B cell (primary cell): ENCODE results near the gene KDM3B. TPM values are rescaled to one million over a fixed set of nuclear protein-coding genes. Genes with fewer than 3 reads are reported as not detected.

ENCODE experiments used
- ATAC-seq: fragments of 200-7000 bp; cut with Tn5 transposase; one replicate; pipeline ENCODE4 v1.10.0; 2021; ENCODE audit warnings: low read depth, mild to moderate bottlenecking, moderate number of reproducible peaks, moderate library complexity
- CTCF ChIA-PET: fragments of 350-600 bp; sonication (Branson Sonifier 250); formaldehyde crosslinking; loops from one replicate; lab custom pipeline; 2021; ENCODE audit warnings: antibody characterized with exemption, inconsistent platforms; lab: Charles Lee
- POLR2A ChIA-PET: fragments of 350-600 bp; sonication (Branson Sonifier 250); formaldehyde crosslinking; loops from one replicate; lab custom pipeline; 2021; ENCODE audit warnings: antibody characterized with exemption; lab: Charles Lee
- DNase-seq: peaks from one replicate; pipeline ENCODE4 v3.0.0; 2013
- H2AFZ ChIP-seq: 2 replicates; pipeline ENCODE4 v1.6.1; 2012; ENCODE audit warnings: mild to moderate bottlenecking, low read depth, low read length; ENCODE audit not compliant: insufficient read depth, poor library complexity, severe bottlenecking
- H3K27ac ChIP-seq, 2 donors: 1 replicate in 1 of 2; 2 replicates in 1 of 2; pipeline ENCODE4 v1.5.1; 2012 to 2013; ENCODE audit warnings: low read length in 2 of 2, mild to moderate bottlenecking in 2 of 2, moderate library complexity in 1 of 2
- H3K27me3 ChIP-seq, 4 experiments: fragments of 200-600 bp in 1 of 4; sonication (generic) in 1 of 4; replicated peaks in 1 of 4; 1 replicate in 2 of 4; 2 replicates in 2 of 4; pipeline versions ENCODE4 v1.6.1 to v1.7.0; 2013 to 2016; ENCODE audit warnings: low read length in 3 of 4, mild to moderate bottlenecking in 2 of 4, mixed read lengths in 1 of 4, moderate library complexity in 1 of 4; ENCODE audit not compliant: insufficient read depth in 4 of 4, control insufficient read depth in 3 of 4; ENCODE audit errors: control extremely low read depth in 1 of 4
- H3K36me3 ChIP-seq, 2 experiments: replicated peaks in 1 of 2; 1 replicate in 1 of 2; 2 replicates in 1 of 2; pipeline versions ENCODE4 v1.6.1 to v1.7.1; 2013; ENCODE audit warnings: low read length in 1 of 2; ENCODE audit not compliant: insufficient read depth in 2 of 2, control insufficient read depth in 1 of 2; ENCODE audit errors: control extremely low read depth in 1 of 2, extremely low read depth in 1 of 2
- H3K4me1 ChIP-seq, 2 donors: fragments of 200-600 bp in 1 of 2; sonication (generic) in 1 of 2; 1 replicate in 1 of 2; 2 replicates in 1 of 2; pipeline versions ENCODE4 v1.5.1 to v1.6.1; 2013 to 2017; ENCODE audit warnings: low read length in 2 of 2; ENCODE audit not compliant: control insufficient read depth in 2 of 2, insufficient read depth in 2 of 2
- H3K4me2 ChIP-seq: replicated peaks from 2 replicates; pipeline ENCODE3; 2012; ENCODE audit warnings: mild to moderate bottlenecking, low read depth, low read length; ENCODE audit not compliant: poor library complexity, severe bottlenecking
- H3K4me3 ChIP-seq, 5 experiments: fragments of 200-600 bp in 1 of 5; sonication (generic) in 1 of 5; 1 replicate in 3 of 5; 2 replicates in 2 of 5; pipeline versions ENCODE4 v1.5.1 to v1.7.0; 2011 to 2016; ENCODE audit warnings: low read length in 4 of 5, mild to moderate bottlenecking in 4 of 5, low read depth in 2 of 5, control low read depth in 1 of 5, moderate library complexity in 1 of 5; ENCODE audit not compliant: insufficient read depth in 1 of 5; ENCODE audit errors: control extremely low read depth in 1 of 5, extremely low read depth in 1 of 5
- H3K79me2 ChIP-seq: fragments of 200-600 bp; sonication (generic); one replicate; pipeline ENCODE4 v1.6.0; 2016; ENCODE audit warnings: low read length; ENCODE audit not compliant: control insufficient read depth, insufficient read depth
- H3K9ac ChIP-seq: fragments of 200-600 bp; sonication (generic); 2 replicates; pipeline ENCODE4 v1.6.1; 2017; ENCODE audit warnings: mild to moderate bottlenecking, low read length, moderate library complexity
- H3K9me3 ChIP-seq, 3 donors: one replicate each; pipeline versions ENCODE4 v1.6.1 to v1.7.1; 2013; ENCODE audit warnings: low read length in 2 of 3; ENCODE audit not compliant: control insufficient read depth in 2 of 3, insufficient read depth in 1 of 3; ENCODE audit errors: control extremely low read depth in 1 of 3
- H4K20me1 ChIP-seq: 2 replicates; pipeline ENCODE4 v1.6.0; 2012; ENCODE audit warnings: mild to moderate bottlenecking, low read length; ENCODE audit not compliant: insufficient read depth, control insufficient read depth, poor library complexity, severe bottlenecking
- H3K27ac Mint-ChIP-seq: one replicate; pipeline ENCODE4 v1.8.0; 2021; ENCODE audit warnings: mixed read lengths
- H3K27me3 Mint-ChIP-seq: one replicate; pipeline ENCODE4 v1.8.0; 2021; ENCODE audit warnings: mixed read lengths
- H3K4me1 Mint-ChIP-seq: one replicate; pipeline ENCODE4 v1.8.0; 2021; ENCODE audit warnings: mixed read lengths
- H3K4me3 Mint-ChIP-seq: one replicate; pipeline ENCODE4 v1.8.0; 2021; ENCODE audit warnings: mixed read lengths
- H3K9me3 Mint-ChIP-seq: one replicate; pipeline ENCODE4 v1.8.0; 2022; ENCODE audit warnings: mixed read lengths; ENCODE audit not compliant: insufficient read depth
- EZH2 ChIP-seq: IDR thresholded peaks from 2 replicates; pipeline ENCODE4 v1.6.1; 2012; ENCODE audit warnings: borderline replicate concordance, low read depth, mild to moderate bottlenecking, moderate library complexity, low read length; ENCODE audit not compliant: insufficient read depth, poor library complexity, severe bottlenecking
- WGBS: methylation state at CpG from one replicate; pipeline ENCODE4 v1.1.5; 2013; ENCODE audit warnings: missing lambda C conversion rate; ENCODE audit not compliant: insufficient coverage; 5-methylcytosine and 5-hydroxymethylcytosine counted together
- intact Hi-C: fragments of 100-400 bp; cut with micrococcal nuclease; formaldehyde crosslinking; loops from one replicate; pipeline ENCODE4 v1.10.0; 2022
- polyA plus RNA-seq: library from polyadenylated mRNA; depleted of rRNA; stranded (reverse); fragments of >200 nt; gene quantifications from 2 replicates; pipeline ENCODE4 v1.2.3, GENCODE V29; 2012
- total RNA-seq, 2 donors: library from RNA; stranded (reverse); fragments of 120-200 nt in 1 of 2; gene quantifications; 1 replicate in 1 of 2; 2 replicates in 1 of 2; pipeline versions ENCODE4 v1.2.3 to v1.2.4, GENCODE V29; 2013 to 2022
- TF ChIP-seq, protein P1 (sequence below): fragments of 200-600 bp; IDR thresholded peaks from one replicate; pipeline ENCODE4 v1.8.0; 2022; ENCODE audit warnings: antibody characterized with exemption, mild to moderate bottlenecking

The KDM3B gene
- total and polyA plus RNA-seq, 2 donors (not counting 1 experiment from before 2014, with no cell fraction given), result 41.8 to 99.9 TPM

DNA sequence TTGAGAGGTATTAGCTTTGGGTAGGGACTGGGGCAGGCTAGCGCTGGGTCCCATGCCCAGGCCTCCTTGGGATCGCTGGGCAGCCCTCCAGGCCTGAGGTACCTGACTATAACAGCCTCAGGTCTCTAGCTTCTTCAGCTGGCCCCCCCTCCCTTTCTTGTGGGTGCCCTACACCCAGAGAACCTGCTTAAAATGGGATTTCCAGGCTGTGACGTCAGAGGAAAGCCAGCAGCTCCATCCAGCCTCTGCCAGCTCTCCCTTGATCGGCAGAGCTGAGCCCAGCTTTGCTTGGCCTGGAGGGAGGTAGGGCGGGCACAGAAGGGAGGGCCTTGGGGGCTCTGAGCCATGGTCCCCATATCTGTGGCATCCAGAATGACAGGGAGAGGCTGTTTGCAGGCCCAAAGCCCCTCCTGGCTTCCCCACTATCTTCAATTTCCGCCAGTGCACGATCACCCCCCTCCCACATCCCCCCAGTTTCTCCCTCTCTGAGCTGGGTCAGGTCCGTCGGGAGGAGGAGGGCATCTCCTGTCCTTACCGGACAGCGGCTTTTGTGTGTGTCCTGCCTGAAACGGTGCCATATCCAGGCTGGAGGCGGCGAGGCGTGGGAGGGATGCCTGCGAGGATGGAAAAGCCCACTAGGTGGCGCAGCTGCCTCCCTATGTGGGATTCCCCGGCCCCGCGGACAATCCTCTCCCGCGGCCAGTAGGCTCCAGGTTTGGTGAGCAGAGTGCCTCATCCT lies 97.2 kb downstream of the KDM3B start:
- whole genome bisulfite sequencing, result 23% methylated on average over 21 of the region's 22 CpGs
- Mint-ChIP-seq H3K27me3 (no peaks in the 10 kb centered on the region), H3K4me3 (no peak overlapping the region), H3K9me3 (no peaks in the 10 kb centered on the region), H3K27ac (peak overlapping the region; percentile 70), H3K4me1 (peaks cover 6% of the 10 kb centered on the region)
- Histone ChIP-seq H3K9ac (no peak overlapping the region), H3K36me3 (no peaks in the 10 kb centered on the region), H3K4me3 (peak overlapping the region in 2 of 5 experiments; percentile 5 to 19), H3K27ac (no peak overlapping the region), H2AFZ (peak overlapping the region; percentile 58), H3K79me2 (no peaks in the 10 kb centered on the region), H4K20me1 (no peaks in the 10 kb centered on the region), H3K4me1 (peaks cover 3 to 8% of the 10 kb centered on the region in 2 donors), H3K9me3 (no peaks in the 10 kb centered on the region), H3K4me2 (peak overlapping the region; percentile 62), H3K27me3 (no peaks in the 10 kb centered on the region)
- ChIA-PET POLR2A (interaction anchor here (0.6 kb wide), 1 partner anchor 65 kb away, joined by 7 read pairs; no protein-coding TSS in a partner anchor), CTCF (interaction anchor here (0.6 to 13.1 kb wide), 25 partner anchors 8 to 408 kb away, joined by 3 to 281 read pairs (median 4); partner anchors contain the start of genes EGR1, ETF1, KDM3B and REEP2)
- TF ChIP-seq EZH2, result no peak
- TF ChIP-seq, protein P1, sequence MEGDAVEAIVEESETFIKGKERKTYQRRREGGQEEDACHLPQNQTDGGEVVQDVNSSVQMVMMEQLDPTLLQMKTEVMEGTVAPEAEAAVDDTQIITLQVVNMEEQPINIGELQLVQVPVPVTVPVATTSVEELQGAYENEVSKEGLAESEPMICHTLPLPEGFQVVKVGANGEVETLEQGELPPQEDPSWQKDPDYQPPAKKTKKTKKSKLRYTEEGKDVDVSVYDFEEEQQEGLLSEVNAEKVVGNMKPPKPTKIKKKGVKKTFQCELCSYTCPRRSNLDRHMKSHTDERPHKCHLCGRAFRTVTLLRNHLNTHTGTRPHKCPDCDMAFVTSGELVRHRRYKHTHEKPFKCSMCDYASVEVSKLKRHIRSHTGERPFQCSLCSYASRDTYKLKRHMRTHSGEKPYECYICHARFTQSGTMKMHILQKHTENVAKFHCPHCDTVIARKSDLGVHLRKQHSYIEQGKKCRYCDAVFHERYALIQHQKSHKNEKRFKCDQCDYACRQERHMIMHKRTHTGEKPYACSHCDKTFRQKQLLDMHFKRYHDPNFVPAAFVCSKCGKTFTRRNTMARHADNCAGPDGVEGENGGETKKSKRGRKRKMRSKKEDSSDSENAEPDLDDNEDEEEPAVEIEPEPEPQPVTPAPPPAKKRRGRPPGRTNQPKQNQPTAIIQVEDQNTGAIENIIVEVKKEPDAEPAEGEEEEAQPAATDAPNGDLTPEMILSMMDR, result peak; percentile 95
- intact Hi-C loops, result loop anchor here (1.0 kb wide), 1 partner anchor 15 kb away; no protein-coding TSS in a partner anchor
- DNase-seq, result peak; percentile 85
- peak; percentile 95 for ATAC-seq

DNA sequence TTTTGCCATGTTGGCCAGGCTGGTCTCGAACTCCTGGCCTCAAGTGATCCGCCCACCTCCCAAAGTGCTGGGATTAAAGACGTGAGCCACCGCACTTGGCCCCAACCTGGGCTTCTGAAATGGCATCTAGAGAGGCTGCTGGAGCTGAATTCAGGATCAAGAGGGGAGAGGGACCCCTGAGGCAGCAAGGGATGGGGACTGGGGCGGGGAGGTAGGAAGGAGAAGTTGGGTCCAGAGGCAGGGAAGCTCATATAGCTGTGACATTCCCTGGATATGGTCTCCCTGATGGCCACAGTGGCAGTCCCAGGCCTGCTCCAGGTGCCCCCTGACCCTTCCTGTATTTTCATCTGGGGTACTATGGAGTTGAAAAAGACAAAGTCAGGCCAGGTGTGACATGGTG lies 98.5 kb downstream of the KDM3B start:
- Mint-ChIP-seq H3K4me1 (peaks cover 6% of the 10 kb centered on the region), H3K9me3 (no peaks in the 10 kb centered on the region), H3K27me3 (no peaks in the 10 kb centered on the region), H3K4me3 (no peak overlapping the region), H3K27ac (no peak overlapping the region)
- CTCF ChIA-PET, result interaction anchor here (0.5 to 13.1 kb wide), 19 partner anchors 9 to 812 kb away, joined by 3 to 281 read pairs (median 4); partner anchors contain the start of genes EGR1, ETF1 and REEP2
- H3K9me3 ChIP-seq, result no peaks in the 10 kb centered on the region
- no peaks in the 10 kb centered on the region for H3K36me3 ChIP-seq
- H3K4me3 ChIP-seq, result no peak overlapping the region
- H3K27ac ChIP-seq, result no peak overlapping the region
- H3K4me2 ChIP-seq, result no peak overlapping the region
- intact Hi-C loops, result loop anchor here (1.0 kb wide), 1 partner anchor 13 kb away; no protein-coding TSS in a partner anchor
- no peak for TF ChIP-seq EZH2
- TF ChIP-seq, protein P1, result no peak
- no peaks in the 10 kb centered on the region for H4K20me1 ChIP-seq
- no peaks in the 10 kb centered on the region for H3K27me3 ChIP-seq
- no peak overlapping the region for H3K9ac ChIP-seq
- H2AFZ ChIP-seq, result no peak overlapping the region
- H3K4me1 ChIP-seq, result peaks cover 3 to 8% of the 10 kb centered on the region in 2 donors
- 93% methylated on average over 4 of the region's 5 CpGs for WGBS
- H3K79me2 ChIP-seq, result no peaks in the 10 kb centered on the region
- DNase-seq (no peak), ATAC-seq (no peak)
- POLR2A ChIA-PET, result interaction anchor here (0.6 kb wide), 1 partner anchor 9 kb away, joined by 4 read pairs; no protein-coding TSS in a partner anchor
